Smooth muscle cell (in vitro differentiated cells): Measurements from ENCODE around the gene CNPY1. TPM values are rescaled to one million over a fixed set of nuclear protein-coding genes. Genes with fewer than 3 reads are reported as not detected.

ENCODE experiments used
- DNase-seq: peaks from one replicate; lab custom pipeline; 2025; ENCODE audit not compliant: unreplicated experiment; lab: John Stamatoyannopoulos, UW
- H2AFZ ChIP-seq: fragments of 200-600 bp; sonication (generic); 2 replicates; pipeline ENCODE4 v1.6.0; 2016; ENCODE audit warnings: antibody characterized with exemption, low read depth, mild to moderate bottlenecking
- H3F3A ChIP-seq: fragments of 200-600 bp; sonication (generic); 2 replicates; pipeline ENCODE4 v1.6.0; 2017; ENCODE audit warnings: antibody characterized with exemption, low read depth
- H3K27ac ChIP-seq: fragments of 200-600 bp; sonication (generic); 2 replicates; pipeline ENCODE4 v1.5.1; 2016; ENCODE audit warnings: low read depth, mild to moderate bottlenecking
- H3K27me3 ChIP-seq: fragments of 200-600 bp; sonication (generic); 2 replicates; pipeline ENCODE4 v1.6.1; 2016; ENCODE audit warnings: low read depth, mild to moderate bottlenecking
- H3K36me3 ChIP-seq: fragments of 200-600 bp; sonication (generic); 2 replicates; pipeline ENCODE4 v1.5.1; 2016; ENCODE audit warnings: low read depth
- H3K4me1 ChIP-seq: fragments of 200-600 bp; sonication (generic); 2 replicates; pipeline ENCODE4 v1.5.1; 2016; ENCODE audit warnings: low read depth
- H3K4me2 ChIP-seq: fragments of 200-600 bp; sonication (generic); 2 replicates; pipeline ENCODE4 v1.6.0; 2016; ENCODE audit warnings: mild to moderate bottlenecking
- H3K4me3 ChIP-seq: fragments of 200-600 bp; sonication (generic); 2 replicates; pipeline ENCODE4 v1.5.1; 2016; ENCODE audit warnings: mild to moderate bottlenecking
- H3K79me2 ChIP-seq: fragments of 200-600 bp; sonication (generic); 2 replicates; pipeline ENCODE4 v1.6.0; 2016; ENCODE audit warnings: low read depth, mild to moderate bottlenecking
- H3K9ac ChIP-seq: fragments of 200-600 bp; sonication (generic); 2 replicates; pipeline ENCODE4 v1.6.0; 2016; ENCODE audit warnings: low read depth
- H3K9me3 ChIP-seq: fragments of 200-600 bp; sonication (generic); replicated peaks from 2 replicates; pipeline ENCODE4 v1.5.1; 2016; ENCODE audit warnings: low read depth
- H4K20me1 ChIP-seq: fragments of 200-600 bp; sonication (generic); 2 replicates; pipeline ENCODE4 v1.6.0; 2016; ENCODE audit warnings: low read depth
- CTCF ChIP-seq: fragments of 200-600 bp; sonication (generic); IDR thresholded peaks from 2 replicates; pipeline ENCODE4 v1.5.1; 2017; ENCODE audit warnings: borderline replicate concordance, mild to moderate bottlenecking, antibody characterized with exemption; ENCODE audit not compliant: insufficient read depth, poor library complexity, severe bottlenecking
- WGBS: methylation state at CpG from one replicate; pipeline ENCODE4 v1.1.7; 2016; ENCODE audit warnings: low lambda C conversion rate; 5-methylcytosine and 5-hydroxymethylcytosine counted together
- polyA plus RNA-seq: library from polyadenylated mRNA; unstranded; fragments of >200 nt; fragmentation: Nextera tagmentation; extraction: Ambion mirVana; gene quantifications from 2 replicates; pipeline ENCODE4 v1.2.1, GENCODE V29; 2016
- total RNA-seq: library from RNA; depleted of rRNA; stranded (reverse); fragments of >200 nt; gene quantifications from 2 replicates; pipeline ENCODE4 v1.2.3, GENCODE V29; 2014

The CNPY1 gene
- total and polyA plus RNA-seq, 2 experiments from 2014 or later = 1.0 TPM; not detected in 1

GRCh38 chr7:155455132-155455693 is 91.1 kb downstream of the CNPY1 start:
- H3K4me1 ChIP-seq = no peaks in the 10 kb centered on the region
- no peak for DNase-seq
- no peak overlapping the region for H3K4me3 ChIP-seq
- H3K36me3 ChIP-seq = no peaks in the 10 kb centered on the region
- H3K9ac ChIP-seq = no peak overlapping the region
- no peak overlapping the region for H3K4me2 ChIP-seq
- no peaks in the 10 kb centered on the region for H3K9me3 ChIP-seq
- TF ChIP-seq CTCF = no peak
- H3F3A ChIP-seq = no peaks in the 10 kb centered on the region
- H4K20me1 ChIP-seq = no peaks in the 10 kb centered on the region
- no peak overlapping the region for H2AFZ ChIP-seq
- H3K27ac ChIP-seq = no peak overlapping the region
- H3K27me3 ChIP-seq = peaks cover 96% of the 10 kb centered on the region
- H3K79me2 ChIP-seq = no peaks in the 10 kb centered on the region
- WGBS = 4% methylated on average over 15 of the region's 15 CpGs

GRCh38 chr7:155454183-155455112 is 91.9 kb downstream of the CNPY1 start:
- H3K4me3 ChIP-seq = peak overlapping the region; percentile 26
- no peak overlapping the region for H2AFZ ChIP-seq
- WGBS = 4% methylated on average over 65 of the region's 82 CpGs
- no peak for DNase-seq
- H3F3A ChIP-seq = no peaks in the 10 kb centered on the region
- no peak overlapping the region for H3K9ac ChIP-seq
- H3K27me3 ChIP-seq = peaks cover 96% of the 10 kb centered on the region
- H3K36me3 ChIP-seq = no peaks in the 10 kb centered on the region
- H3K9me3 ChIP-seq = no peaks in the 10 kb centered on the region
- no peaks in the 10 kb centered on the region for H3K79me2 ChIP-seq
- H3K4me1 ChIP-seq = no peaks in the 10 kb centered on the region
- no peak for TF ChIP-seq CTCF
- H3K4me2 ChIP-seq = peak overlapping the region; percentile 48
- no peak overlapping the region for H3K27ac ChIP-seq
- no peaks in the 10 kb centered on the region for H4K20me1 ChIP-seq

- H3K9me3 ChIP-seq = no peaks in the 10 kb centered on the region
These were observed 92.8 kb downstream of the CNPY1 start for GRCh38 chr7:155453296-155454182.

More at GRCh38 chr7:155453296-155454182, 92.8 kb downstream of the CNPY1 start:
- Histone ChIP-seq H3K79me2 (no peaks in the 10 kb centered on the region), H3K4me3 (no peak overlapping the region), H2AFZ (no peak overlapping the region), H3K36me3 (no peaks in the 10 kb centered on the region), H3K9ac (no peak overlapping the region), H3K27me3 (peaks cover 96% of the 10 kb centered on the region), H4K20me1 (no peaks in the 10 kb centered on the region), H3K27ac (no peak overlapping the region), H3K4me2 (peak overlapping the region; percentile 48), H3K4me1 (no peaks in the 10 kb centered on the region), H3F3A (no peaks in the 10 kb centered on the region)
- WGBS = 4% methylated on average over 41 of the region's 57 CpGs
- no peak for TF ChIP-seq CTCF
- DNase-seq = no peak
